Loucy (cell line): Measurements from ENCODE around the gene UPP1.

Experiments
- H2AFZ ChIP-seq: fragments of 200-600 bp; sonication (generic); 2 replicates; pipeline ENCODE4 v1.6.0; 2016; ENCODE audit warnings: antibody characterized with exemption, mild to moderate bottlenecking, low read length, moderate library complexity
- H3F3A ChIP-seq: fragments of 200-600 bp; 2 replicates; pipeline ENCODE4 v1.6.0; 2016; ENCODE audit warnings: antibody characterized with exemption, low read depth, mild to moderate bottlenecking
- H3K27me3 ChIP-seq: fragments of 200-600 bp; sonication (generic); 2 replicates; pipeline ENCODE4 v1.6.1; 2014; ENCODE audit warnings: low read length, mild to moderate bottlenecking; ENCODE audit not compliant: insufficient read depth, poor library complexity, severe bottlenecking
- H3K36me3 ChIP-seq: fragments of 200-600 bp; sonication (generic); 2 replicates; pipeline ENCODE4 v1.6.1; 2016; ENCODE audit warnings: low read length; ENCODE audit not compliant: insufficient read depth
- H3K4me1 ChIP-seq: fragments of 200-600 bp; sonication (generic); 2 replicates; pipeline ENCODE4 v1.5.1; 2014; ENCODE audit warnings: low read length, mild to moderate bottlenecking; ENCODE audit not compliant: insufficient read depth, poor library complexity, severe bottlenecking
- H3K4me2 ChIP-seq: fragments of 200-600 bp; sonication (generic); 2 replicates; pipeline ENCODE4 v1.6.0; 2014; ENCODE audit warnings: antibody characterized with exemption, low read length, low read depth, mild to moderate bottlenecking; ENCODE audit not compliant: poor library complexity, severe bottlenecking
- H3K4me3 ChIP-seq: fragments of 200-600 bp; sonication (generic); 2 replicates; pipeline ENCODE4 v1.5.1; 2014; ENCODE audit warnings: low read length, mild to moderate bottlenecking, mixed read lengths; ENCODE audit not compliant: poor library complexity, severe bottlenecking
- H3K79me2 ChIP-seq: fragments of 200-600 bp; sonication (generic); 2 replicates; pipeline ENCODE4 v1.6.1; 2014; ENCODE audit warnings: low read length; ENCODE audit not compliant: insufficient read depth
- H3K9ac ChIP-seq: fragments of 200-600 bp; sonication (generic); 2 replicates; pipeline ENCODE4 v1.6.0; 2014; ENCODE audit warnings: mild to moderate bottlenecking, low read depth, low read length, moderate library complexity; ENCODE audit not compliant: poor library complexity, severe bottlenecking
- H3K9me2 ChIP-seq: fragments of 200-600 bp; sonication (generic); replicated peaks from 2 replicates; pipeline ENCODE4 v1.6.1; 2016; ENCODE audit warnings: low read depth, low read length, mixed read lengths
- H3K9me3 ChIP-seq: fragments of 200-600 bp; sonication (generic); 2 replicates; pipeline ENCODE4 v1.6.1; 2014; ENCODE audit warnings: mild to moderate bottlenecking, antibody characterized with exemption, low read length, low read depth; ENCODE audit not compliant: insufficient read depth
- H4K20me1 ChIP-seq: fragments of 200-600 bp; sonication (generic); 2 replicates; pipeline ENCODE4 v1.6.0; 2014; ENCODE audit warnings: antibody characterized with exemption, low read length, mild to moderate bottlenecking; ENCODE audit not compliant: insufficient read depth, poor library complexity, severe bottlenecking
- CTCF ChIP-seq: fragments of 200-600 bp; sonication (generic); conservative IDR thresholded peaks from 2 replicates; pipeline ENCODE4 v1.5.1; 2014; ENCODE audit warnings: mild to moderate bottlenecking, antibody characterized with exemption, low read length
- EZH2phosphoT487 ChIP-seq: fragments of 200-600 bp; IDR thresholded peaks from 2 replicates; pipeline ENCODE4 v1.6.1; 2018; ENCODE audit warnings: antibody characterized with exemption, mild to moderate bottlenecking, moderate library complexity, borderline replicate concordance

UPP1 gene

GRCh38 chr7:48042216-48042615 lies 46.8 kb upstream of the UPP1 start:
- Histone ChIP-seq H3K27me3 (no peaks in the 10 kb centered on the region), H2AFZ (no peak overlapping the region), H3K4me2 (no peak overlapping the region)

GRCh38 chr7:48042636-48043035 lies 46.4 kb upstream of the UPP1 start:
- Histone ChIP-seq H3K9ac (no peak overlapping the region), H3K4me3 (no peak overlapping the region)
- TF ChIP-seq EZH2phosphoT487: no peak
- TF ChIP-seq CTCF: no peak

More at GRCh38 chr7:48042216-48042615, 46.8 kb upstream of the UPP1 start:
- Histone ChIP-seq H3K9me2 (no peaks in the 10 kb centered on the region), H4K20me1 (no peaks in the 10 kb centered on the region), H3K4me1 (no peaks in the 10 kb centered on the region), H3K9ac (no peak overlapping the region), H3K4me3 (no peak overlapping the region), H3K79me2 (no peaks in the 10 kb centered on the region), H3K36me3 (no peaks in the 10 kb centered on the region), H3F3A (no peaks in the 10 kb centered on the region), H3K9me3 (no peaks in the 10 kb centered on the region; the same call in 1 of the 2 replicates)
- no peak for TF ChIP-seq EZH2phosphoT487
- no peak for TF ChIP-seq CTCF

GRCh38 chr7:48045195-48045765 lies 43.8 kb upstream of the UPP1 start:
- no peaks in the 10 kb centered on the region for H4K20me1 ChIP-seq
- TF ChIP-seq EZH2phosphoT487 (no peak), CTCF (no peak)

More at GRCh38 chr7:48042636-48043035, 46.4 kb upstream of the UPP1 start:
- Histone ChIP-seq H2AFZ (no peak overlapping the region), H4K20me1 (no peaks in the 10 kb centered on the region), H3K9me3 (no peaks in the 10 kb centered on the region; the same call in 1 of the 2 replicates), H3K9me2 (no peaks in the 10 kb centered on the region), H3K79me2 (no peaks in the 10 kb centered on the region), H3K27me3 (no peaks in the 10 kb centered on the region), H3K4me2 (no peak overlapping the region), H3K4me1 (no peaks in the 10 kb centered on the region), H3F3A (no peaks in the 10 kb centered on the region), H3K36me3 (no peaks in the 10 kb centered on the region)

More at GRCh38 chr7:48045195-48045765, 43.8 kb upstream of the UPP1 start:
- no peak overlapping the region for H3K4me3 ChIP-seq
- no peaks in the 10 kb centered on the region for H3F3A ChIP-seq
- H3K4me1 ChIP-seq: no peaks in the 10 kb centered on the region
- no peaks in the 10 kb centered on the region for H3K27me3 ChIP-seq
- no peak overlapping the region for H2AFZ ChIP-seq
- no peaks in the 10 kb centered on the region for H3K36me3 ChIP-seq
- H3K79me2 ChIP-seq: no peaks in the 10 kb centered on the region
- no peak overlapping the region for H3K4me2 ChIP-seq
- no peaks in the 10 kb centered on the region; the same call in 1 of the 2 replicates for H3K9me3 ChIP-seq
- no peak overlapping the region for H3K9ac ChIP-seq
- H3K9me2 ChIP-seq: no peaks in the 10 kb centered on the region
